Measurements from ENCODE around the gene CTBP2.

GRCh38 chr10:125140151-125140550 is 20.2 kb downstream of the CTBP2 start:
- no peak for TF ChIP-seq CTCF (IDR thresholded peaks at IDR 0.05 in 8 of 11, conservative IDR thresholded peaks at IDR 0.05 in 3 of 11)
- TF ChIP-seq POLR2AphosphoS5 (IDR thresholded peaks at IDR 0.05): no peak

Data from spleen (tissue), 7 donors.